ENCODE measurements around the gene AOAH.

AOAH gene

GRCh38 chr7:36546331-36546730 lies 178.0 kb downstream of the AOAH start:
- no peak for DNase-seq (ENCODE audit: low spot score)

- DNase-seq (ENCODE audit: low spot score): no peak
Measured at GRCh38 chr7:36545291-36545690, 179.0 kb downstream of the AOAH start.

DNA sequence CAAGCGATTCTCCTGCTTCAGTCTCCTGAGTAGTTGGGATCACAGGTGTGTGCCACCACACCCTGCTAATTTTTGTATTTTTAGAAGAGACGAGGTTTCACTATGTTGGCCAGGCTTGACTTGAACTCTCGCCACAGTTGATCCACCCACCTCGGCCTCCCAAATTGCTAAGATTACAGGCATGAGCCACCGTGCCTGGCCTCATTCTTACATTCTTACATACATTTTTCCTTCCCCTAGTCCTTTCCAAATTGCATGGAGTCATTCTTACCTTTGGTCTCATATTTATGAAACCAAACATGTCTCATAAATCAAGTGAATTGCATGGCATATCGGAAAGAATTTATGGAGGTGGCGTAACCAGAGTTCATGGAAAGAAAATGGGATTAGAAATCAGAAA lies 186.2 kb downstream of the AOAH start:
- no peak for DNase-seq (ENCODE audit: low spot score)

DNA sequence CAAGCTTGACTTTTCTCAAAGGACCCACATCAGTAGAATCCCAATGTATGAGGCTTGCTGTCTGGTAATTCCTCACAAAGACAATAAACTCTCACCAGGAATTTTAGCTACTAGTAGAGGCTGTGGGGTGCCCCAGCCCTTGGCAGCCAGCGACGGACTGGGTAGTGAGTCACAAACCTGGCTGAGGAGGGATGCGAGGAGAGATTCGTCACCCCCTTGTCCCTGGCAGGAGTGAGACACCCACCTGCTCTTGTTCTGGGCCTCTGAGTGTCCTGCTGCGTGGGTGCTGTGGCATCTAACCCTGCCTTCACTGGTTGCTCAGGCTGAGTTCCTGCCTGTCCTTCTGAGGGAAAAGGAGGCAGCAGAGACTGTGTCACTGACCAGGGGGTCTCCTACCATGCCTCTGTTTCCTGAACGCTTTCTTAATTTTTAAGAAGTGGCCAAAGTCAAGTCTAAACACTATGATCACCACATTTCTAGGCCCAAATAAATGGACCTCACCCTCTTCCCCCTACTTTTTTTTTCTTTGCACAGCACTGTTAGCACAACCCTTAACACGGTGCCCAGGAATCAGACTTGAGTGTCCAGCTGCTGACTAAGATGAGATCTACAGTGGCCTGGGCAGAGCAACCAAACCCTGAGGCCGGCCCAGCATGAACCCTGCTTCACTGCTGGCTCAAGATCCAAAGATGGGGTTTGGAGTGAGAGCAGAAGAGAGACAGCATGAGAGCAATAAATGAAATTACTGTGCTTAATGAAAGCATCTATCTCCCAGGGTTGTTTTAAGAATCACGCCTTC lies 188.2 kb downstream of the AOAH start:
- DNase-seq (ENCODE audit: low spot score): peak; percentile 62

DNA sequence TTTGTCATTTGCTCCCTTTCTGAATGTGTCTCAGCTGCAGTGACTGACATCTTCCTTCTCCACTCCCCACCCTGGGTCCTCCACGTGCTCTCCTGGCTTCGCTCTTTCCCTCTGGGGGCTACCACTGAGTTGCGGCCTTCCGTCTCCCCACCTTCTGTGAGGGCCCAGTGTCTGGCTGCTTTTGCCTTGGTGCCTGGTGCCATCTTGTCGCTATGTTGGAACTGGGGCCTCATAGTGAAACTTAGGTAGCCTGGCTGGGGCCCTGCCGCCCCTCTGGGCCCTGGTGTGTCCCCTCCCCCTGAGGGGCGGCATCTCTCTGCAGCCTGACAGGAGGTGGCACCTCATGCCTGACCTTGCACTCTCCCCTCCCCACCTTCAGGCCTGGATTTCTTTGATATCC lies 190.6 kb downstream of the AOAH start:
- DNase-seq (ENCODE audit: low spot score): no peak

- no peak for DNase-seq (ENCODE audit: low spot score)
Measured at GRCh38 chr7:36532981-36533499, 191.3 kb downstream of the AOAH start.

DNA sequence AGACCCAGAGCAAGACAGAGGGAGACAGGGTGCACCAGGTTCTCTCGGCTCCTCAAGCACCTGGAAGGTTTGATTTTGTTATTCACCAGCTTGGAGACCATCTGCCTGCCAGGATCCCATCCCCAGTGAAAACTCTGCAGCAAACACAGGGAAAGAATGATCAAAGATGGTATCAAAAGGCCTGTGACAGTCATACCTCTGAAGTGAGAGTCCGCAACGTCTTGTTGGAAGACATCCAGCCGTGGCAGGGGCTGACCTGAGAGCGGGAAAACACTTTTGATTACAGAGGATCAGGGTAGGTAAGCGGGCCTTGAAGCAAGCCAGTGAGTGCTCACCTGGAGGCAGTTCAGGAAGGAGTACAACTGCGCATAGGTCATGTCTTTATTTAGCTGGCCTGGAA lies 192.3 kb downstream of the AOAH start:
- DNase-seq (ENCODE audit: low spot score): no peak

DNA sequence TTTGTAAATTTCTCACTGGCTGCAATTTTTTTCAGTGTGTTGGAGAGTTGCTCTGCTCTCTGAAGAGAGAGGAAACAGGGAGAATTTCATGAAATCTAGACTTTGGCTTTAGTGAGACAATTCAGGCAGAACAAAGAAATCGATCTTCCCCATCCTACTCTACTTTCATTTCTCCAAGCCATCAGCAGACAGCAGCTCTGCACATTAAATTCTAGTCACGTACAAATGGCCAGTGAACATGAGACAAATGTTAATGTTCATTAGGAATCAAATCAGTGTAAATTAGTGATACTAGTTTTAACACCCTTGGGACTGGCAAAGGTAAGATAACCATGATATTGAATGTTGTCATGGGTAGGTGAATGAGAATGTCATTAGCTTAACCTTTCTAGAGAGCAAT lies 193.8 kb downstream of the AOAH start:
- no peak for DNase-seq (ENCODE audit: low spot score)

DNA sequence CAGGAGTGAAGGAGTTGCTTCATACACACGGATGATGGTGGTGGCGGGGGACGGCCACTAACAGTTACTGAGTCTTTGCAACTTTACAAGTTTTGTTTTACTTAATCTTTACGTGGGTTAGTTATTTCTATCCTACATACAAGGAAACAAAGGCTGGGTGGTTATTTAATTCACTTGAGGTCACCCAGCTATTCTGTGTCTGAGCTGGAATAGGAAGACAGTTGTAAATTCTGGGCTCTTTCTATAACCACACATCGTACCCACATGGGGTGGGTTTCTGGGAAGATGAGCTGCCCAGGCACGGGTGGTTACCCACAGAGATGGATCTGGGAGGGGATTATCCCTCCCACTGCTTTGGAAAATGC lies 196.8 kb downstream of the AOAH start:
- no peak for DNase-seq (ENCODE audit: low spot score)

- peak; percentile 95 for DNase-seq (ENCODE audit: low spot score)
Measured at GRCh38 chr7:36526863-36527548, 197.3 kb downstream of the AOAH start.

GRCh38 chr7:36523371-36524101 lies 200.8 kb downstream of the AOAH start:
- DNase-seq (ENCODE audit: low spot score): no peak

GRCh38 chr7:36522453-36523007 lies 201.8 kb downstream of the AOAH start:
- DNase-seq (ENCODE audit: low spot score): no peak

GRCh38 chr7:36521911-36522310 lies 202.4 kb downstream of the AOAH start:
- DNase-seq (ENCODE audit: low spot score): no peak

DNA sequence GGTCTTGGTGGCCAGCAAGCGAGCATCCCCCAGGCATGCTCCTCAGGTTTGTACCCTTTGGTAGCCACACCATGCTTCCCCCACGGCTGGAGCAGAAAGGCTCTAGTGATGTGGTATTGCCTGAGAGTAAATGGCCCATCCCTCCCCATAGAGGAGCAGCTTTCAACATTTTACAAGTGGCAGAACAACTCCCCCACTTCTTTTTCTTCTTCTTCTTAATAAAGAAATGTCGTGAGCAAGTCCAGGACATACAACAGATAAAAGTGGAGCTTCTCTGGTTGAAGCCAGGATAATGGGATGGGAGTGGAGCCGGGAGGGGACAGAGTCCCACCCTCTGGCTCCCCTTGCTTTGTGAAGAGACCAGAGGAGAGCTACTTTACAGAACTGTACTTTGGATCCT lies 203.2 kb downstream of the AOAH start:
- DNase-seq (ENCODE audit: low spot score): no peak

DNA sequence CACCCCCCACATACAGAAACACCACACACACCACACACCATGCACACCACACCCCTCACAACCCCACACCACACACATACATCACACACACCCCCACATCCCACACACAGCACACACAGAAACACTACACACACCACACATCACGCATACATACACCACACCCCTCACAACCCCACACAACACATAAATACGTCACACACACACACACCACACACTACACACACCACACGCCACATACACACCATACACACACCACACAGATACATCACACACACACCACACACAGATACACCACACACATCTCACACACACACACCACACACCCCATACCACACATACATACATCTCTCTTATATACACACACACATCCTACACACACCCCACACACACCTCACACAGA lies 208.4 kb downstream of the AOAH start:
- DNase-seq (ENCODE audit: low spot score): no peak

- DNase-seq (ENCODE audit: low spot score): no peak
Measured at GRCh38 chr7:36514289-36515243, 209.7 kb downstream of the AOAH start.

DNA sequence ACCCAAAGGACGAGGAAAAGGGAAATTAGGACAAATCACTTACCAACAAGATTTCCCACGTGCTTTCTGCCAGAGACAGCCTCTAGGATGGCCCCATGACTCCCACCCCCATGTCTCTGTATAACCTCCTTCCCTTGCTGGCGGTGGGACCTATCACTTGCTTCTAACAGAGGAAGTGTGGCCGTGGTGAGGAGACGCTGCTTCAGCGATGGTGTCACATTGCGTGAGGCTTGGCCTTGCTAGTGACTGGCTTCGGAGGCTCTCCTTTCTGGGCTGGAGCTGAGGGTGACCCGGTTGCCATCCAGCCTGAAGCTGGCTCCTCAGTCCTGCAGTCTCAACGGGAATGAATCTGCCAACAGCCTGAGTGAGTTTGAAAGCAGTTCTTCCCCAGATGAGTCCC lies 210.9 kb downstream of the AOAH start:
- DNase-seq (ENCODE audit: low spot score): no peak

DNA sequence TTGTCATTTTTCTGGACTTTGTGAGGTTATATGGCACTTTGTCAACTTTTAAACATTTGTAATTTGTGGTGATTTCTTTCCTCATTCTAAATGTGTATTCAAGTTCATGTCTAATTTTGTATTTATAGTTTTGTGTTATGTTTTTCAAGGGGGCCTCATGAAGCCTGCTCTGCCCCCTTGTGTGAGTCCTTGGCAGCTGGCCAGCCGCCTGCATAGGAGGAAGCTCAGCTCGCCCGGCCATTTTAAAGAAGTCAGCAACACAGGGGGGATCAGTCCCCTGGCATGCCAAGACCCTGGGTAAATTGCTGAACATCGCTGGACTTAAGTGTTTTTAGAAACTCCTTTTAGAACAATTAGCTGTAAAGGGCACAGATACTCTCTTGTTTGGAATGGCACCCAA lies 211.7 kb downstream of the AOAH start:
- no peak for DNase-seq (ENCODE audit: low spot score)

- no peak for DNase-seq (ENCODE audit: low spot score)
Measured at GRCh38 chr7:36509962-36510361, 214.3 kb downstream of the AOAH start.

DNA sequence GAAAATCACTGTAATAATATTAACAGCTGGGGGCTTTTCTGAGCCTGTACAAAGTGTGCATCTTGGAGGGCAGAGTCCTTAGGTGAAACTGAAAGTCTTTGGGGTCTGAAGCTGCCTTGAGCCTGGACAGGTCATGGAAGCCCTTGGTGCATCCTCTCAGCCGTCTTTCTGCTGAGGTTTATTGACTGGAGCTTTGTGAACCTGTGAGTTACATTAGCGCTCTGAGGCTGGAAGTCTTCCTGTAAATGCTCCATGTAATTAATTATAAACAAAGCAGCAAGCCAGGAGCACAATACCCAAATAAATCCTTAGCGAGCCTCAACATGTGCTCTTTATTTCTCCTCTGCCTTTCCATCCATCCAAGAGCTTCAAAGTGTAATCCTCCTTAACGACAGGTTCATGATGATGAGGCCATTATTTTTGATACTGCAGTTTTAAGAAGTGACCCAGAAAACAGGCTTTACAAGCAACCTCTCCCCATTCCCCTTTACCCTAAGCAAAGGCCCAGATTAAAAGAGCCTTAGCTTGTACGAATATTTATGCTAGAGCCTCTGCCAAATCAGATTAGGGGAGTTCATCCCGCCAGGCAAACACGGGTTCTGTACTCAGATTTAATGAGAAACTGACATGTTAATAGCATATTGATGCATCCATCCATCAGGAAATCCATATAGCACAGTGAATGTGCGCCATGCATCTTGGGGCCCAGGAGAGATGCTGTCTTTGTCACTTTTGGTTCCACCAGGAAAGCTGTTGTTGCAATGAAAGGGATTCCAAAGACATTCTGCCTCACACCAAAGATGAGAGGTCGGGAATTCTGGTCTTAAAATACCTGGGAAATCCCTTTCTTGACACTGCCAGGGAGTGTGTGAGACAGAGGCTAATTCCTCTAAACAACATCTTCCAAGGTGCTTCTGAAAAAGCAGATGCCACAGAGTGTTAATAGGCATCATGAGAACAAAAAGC lies 216.5 kb downstream of the AOAH start:
- DNase-seq (ENCODE audit: low spot score): no peak
